HEK293 (cell line): Measurements from ENCODE around the gene LUZP2.

Source experiments
- GLI2 ChIP-seq: fragments of 450-650 bp; formaldehyde crosslinking; IDR thresholded peaks from 2 replicates; pipeline ENCODE4; 2017; ENCODE audit warnings: missing biosample characterization, missing genetic modification characterization, low read depth, borderline replicate concordance
- ZFP37 ChIP-seq: fragments of 450-650 bp; formaldehyde crosslinking; IDR thresholded peaks from 2 replicates; pipeline ENCODE4 v1.5.1; 2016; ENCODE audit warnings: missing biosample characterization, missing genetic modification characterization
- ZNF202 ChIP-seq: fragments of 450-650 bp; formaldehyde crosslinking; IDR thresholded peaks from 2 replicates; pipeline ENCODE4 v1.5.1; 2016; ENCODE audit warnings: missing biosample characterization, missing genetic modification characterization, borderline replicate concordance
- ZNF248 ChIP-seq: fragments of 450-650 bp; formaldehyde crosslinking; IDR thresholded peaks from 2 replicates; pipeline ENCODE4 v1.5.1; 2017; ENCODE audit warnings: missing biosample characterization, missing genetic modification characterization
- ZNF558 ChIP-seq: fragments of 450-650 bp; formaldehyde crosslinking; IDR thresholded peaks from 2 replicates; pipeline ENCODE4 v1.5.1; 2016; ENCODE audit warnings: missing biosample characterization, missing genetic modification characterization
- ZNF585B ChIP-seq: fragments of 450-650 bp; formaldehyde crosslinking; IDR thresholded peaks from 2 replicates; pipeline ENCODE4 v1.5.1; 2016; ENCODE audit warnings: missing biosample characterization, missing genetic modification characterization
- TF ChIP-seq, protein P1 (sequence below): fragments of 450-650 bp; formaldehyde crosslinking; IDR thresholded peaks from 2 replicates; pipeline ENCODE4 v1.5.1; 2016; ENCODE audit warnings: missing biosample characterization, missing genetic modification characterization
- TF ChIP-seq, protein P2 (sequence below): fragments of 450-650 bp; formaldehyde crosslinking; IDR thresholded peaks from 2 replicates; pipeline ENCODE4 v1.5.1; 2016; ENCODE audit warnings: missing biosample characterization, missing genetic modification characterization
- TF ChIP-seq, protein P3 (sequence below): fragments of 450-650 bp; formaldehyde crosslinking; IDR thresholded peaks from 2 replicates; pipeline ENCODE4 v1.5.1; 2016; ENCODE audit warnings: missing biosample characterization, missing genetic modification characterization, low read depth
- TF ChIP-seq, protein P4 (sequence below): fragments of 450-650 bp; formaldehyde crosslinking; IDR thresholded peaks from 2 replicates; pipeline ENCODE4; 2016; ENCODE audit warnings: missing biosample characterization, missing genetic modification characterization
- TF ChIP-seq, protein P5 (sequence below): fragments of 450-650 bp; formaldehyde crosslinking; IDR thresholded peaks from 2 replicates; pipeline ENCODE4 v1.5.1; 2016; ENCODE audit warnings: missing biosample characterization, missing genetic modification characterization
- TF ChIP-seq, protein P6 (sequence below): fragments of 450-650 bp; formaldehyde crosslinking; optimal IDR thresholded peaks from 2 replicates; pipeline ENCODE3; 2016; ENCODE audit warnings: missing biosample characterization, mild to moderate bottlenecking, missing genetic modification characterization

DNA sequence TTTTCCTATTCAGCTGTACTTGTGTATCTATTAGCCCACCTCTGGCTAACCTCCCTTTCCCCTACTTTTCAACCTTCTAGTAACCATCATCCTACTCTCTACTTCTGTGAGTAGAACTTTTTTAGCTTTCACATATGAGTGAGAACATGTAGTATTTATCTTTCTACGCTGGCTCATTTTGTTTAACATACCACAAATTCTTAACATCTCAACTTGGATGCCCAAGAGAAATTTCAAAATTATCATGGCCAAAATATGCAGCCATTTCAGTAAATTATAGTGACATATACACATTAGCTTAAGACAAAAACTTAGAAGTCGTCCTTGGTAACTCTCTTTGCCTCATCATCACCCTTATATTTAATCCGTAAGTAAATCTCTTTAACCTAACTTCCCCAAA is 34.7 kb downstream of the LUZP2 start:
- TF ChIP-seq, protein P1, sequence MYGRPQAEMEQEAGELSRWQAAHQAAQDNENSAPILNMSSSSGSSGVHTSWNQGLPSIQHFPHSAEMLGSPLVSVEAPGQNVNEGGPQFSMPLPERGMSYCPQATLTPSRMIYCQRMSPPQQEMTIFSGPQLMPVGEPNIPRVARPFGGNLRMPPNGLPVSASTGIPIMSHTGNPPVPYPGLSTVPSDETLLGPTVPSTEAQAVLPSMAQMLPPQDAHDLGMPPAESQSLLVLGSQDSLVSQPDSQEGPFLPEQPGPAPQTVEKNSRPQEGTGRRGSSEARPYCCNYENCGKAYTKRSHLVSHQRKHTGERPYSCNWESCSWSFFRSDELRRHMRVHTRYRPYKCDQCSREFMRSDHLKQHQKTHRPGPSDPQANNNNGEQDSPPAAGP (tag by site-specific recombination): no peak
- TF ChIP-seq, protein P2, sequence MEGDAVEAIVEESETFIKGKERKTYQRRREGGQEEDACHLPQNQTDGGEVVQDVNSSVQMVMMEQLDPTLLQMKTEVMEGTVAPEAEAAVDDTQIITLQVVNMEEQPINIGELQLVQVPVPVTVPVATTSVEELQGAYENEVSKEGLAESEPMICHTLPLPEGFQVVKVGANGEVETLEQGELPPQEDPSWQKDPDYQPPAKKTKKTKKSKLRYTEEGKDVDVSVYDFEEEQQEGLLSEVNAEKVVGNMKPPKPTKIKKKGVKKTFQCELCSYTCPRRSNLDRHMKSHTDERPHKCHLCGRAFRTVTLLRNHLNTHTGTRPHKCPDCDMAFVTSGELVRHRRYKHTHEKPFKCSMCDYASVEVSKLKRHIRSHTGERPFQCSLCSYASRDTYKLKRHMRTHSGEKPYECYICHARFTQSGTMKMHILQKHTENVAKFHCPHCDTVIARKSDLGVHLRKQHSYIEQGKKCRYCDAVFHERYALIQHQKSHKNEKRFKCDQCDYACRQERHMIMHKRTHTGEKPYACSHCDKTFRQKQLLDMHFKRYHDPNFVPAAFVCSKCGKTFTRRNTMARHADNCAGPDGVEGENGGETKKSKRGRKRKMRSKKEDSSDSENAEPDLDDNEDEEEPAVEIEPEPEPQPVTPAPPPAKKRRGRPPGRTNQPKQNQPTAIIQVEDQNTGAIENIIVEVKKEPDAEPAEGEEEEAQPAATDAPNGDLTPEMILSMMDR: no peak
- TF ChIP-seq, protein P3, sequence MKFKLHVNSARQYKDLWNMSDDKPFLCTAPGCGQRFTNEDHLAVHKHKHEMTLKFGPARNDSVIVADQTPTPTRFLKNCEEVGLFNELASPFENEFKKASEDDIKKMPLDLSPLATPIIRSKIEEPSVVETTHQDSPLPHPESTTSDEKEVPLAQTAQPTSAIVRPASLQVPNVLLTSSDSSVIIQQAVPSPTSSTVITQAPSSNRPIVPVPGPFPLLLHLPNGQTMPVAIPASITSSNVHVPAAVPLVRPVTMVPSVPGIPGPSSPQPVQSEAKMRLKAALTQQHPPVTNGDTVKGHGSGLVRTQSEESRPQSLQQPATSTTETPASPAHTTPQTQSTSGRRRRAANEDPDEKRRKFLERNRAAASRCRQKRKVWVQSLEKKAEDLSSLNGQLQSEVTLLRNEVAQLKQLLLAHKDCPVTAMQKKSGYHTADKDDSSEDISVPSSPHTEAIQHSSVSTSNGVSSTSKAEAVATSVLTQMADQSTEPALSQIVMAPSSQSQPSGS (tag by site-specific recombination): no peak
- no peak for TF ChIP-seq ZFP37
- no peak for TF ChIP-seq ZNF202 (tag by site-specific recombination)
- TF ChIP-seq, protein P4, sequence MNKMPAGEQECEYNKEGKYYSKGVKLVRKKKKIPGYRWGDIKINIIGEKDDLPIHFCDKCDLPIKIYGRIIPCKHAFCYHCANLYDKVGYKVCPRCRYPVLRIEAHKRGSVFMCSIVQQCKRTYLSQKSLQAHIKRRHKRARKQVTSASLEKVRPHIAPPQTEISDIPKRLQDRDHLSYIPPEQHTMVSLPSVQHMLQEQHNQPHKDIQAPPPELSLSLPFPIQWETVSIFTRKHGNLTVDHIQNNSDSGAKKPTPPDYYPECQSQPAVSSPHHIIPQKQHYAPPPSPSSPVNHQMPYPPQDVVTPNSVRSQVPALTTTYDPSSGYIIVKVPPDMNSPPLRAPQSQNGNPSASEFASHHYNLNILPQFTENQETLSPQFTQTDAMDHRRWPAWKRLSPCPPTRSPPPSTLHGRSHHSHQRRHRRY: no peak
- TF ChIP-seq ZNF585B (tag by site-specific recombination): no peak
- no peak for TF ChIP-seq ZNF248 (tag by site-specific recombination)
- TF ChIP-seq, protein P5, sequence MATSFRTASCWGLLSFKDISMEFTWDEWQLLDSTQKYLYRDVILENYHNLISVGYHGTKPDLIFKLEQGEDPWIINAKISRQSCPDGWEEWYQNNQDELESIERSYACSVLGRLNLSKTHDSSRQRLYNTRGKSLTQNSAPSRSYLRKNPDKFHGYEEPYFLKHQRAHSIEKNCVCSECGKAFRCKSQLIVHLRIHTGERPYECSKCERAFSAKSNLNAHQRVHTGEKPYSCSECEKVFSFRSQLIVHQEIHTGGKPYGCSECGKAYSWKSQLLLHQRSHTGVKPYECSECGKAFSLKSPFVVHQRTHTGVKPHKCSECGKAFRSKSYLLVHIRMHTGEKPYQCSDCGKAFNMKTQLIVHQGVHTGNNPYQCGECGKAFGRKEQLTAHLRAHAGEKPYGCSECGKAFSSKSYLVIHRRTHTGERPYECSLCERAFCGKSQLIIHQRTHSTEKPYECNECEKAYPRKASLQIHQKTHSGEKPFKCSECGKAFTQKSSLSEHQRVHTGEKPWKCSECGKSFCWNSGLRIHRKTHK: no peak
- no peak for TF ChIP-seq ZNF558 (tag by site-specific recombination)
- TF ChIP-seq, protein P6, sequence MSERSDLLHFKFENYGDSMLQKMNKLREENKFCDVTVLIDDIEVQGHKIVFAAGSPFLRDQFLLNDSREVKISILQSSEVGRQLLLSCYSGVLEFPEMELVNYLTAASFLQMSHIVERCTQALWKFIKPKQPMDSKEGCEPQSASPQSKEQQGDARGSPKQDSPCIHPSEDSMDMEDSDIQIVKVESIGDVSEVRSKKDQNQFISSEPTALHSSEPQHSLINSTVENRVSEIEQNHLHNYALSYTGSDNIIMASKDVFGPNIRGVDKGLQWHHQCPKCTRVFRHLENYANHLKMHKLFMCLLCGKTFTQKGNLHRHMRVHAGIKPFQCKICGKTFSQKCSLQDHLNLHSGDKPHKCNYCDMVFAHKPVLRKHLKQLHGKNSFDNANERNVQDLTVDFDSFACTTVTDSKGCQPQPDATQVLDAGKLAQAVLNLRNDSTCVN (tag by site-specific recombination): no peak
- TF ChIP-seq GLI2: no peak
